ENCODE results near the gene ZSCAN9.

- TF ChIP-seq POLR2A (IDR thresholded peaks at IDR 0.05; ENCODE audit: low read length) (no peak), GATA1 (IDR thresholded peaks at IDR 0.05; ENCODE audit: low read depth, low read length) (no peak)
Observed at GRCh38 chr6:28200020-28200419, 25.1 kb upstream of the ZSCAN9 start.
